ENCODE data around the gene TIAM1.
A peak's percentile ranks its signal among the peaks of the same experiment; 100 is the strongest.

Gene TIAM1

DNA sequence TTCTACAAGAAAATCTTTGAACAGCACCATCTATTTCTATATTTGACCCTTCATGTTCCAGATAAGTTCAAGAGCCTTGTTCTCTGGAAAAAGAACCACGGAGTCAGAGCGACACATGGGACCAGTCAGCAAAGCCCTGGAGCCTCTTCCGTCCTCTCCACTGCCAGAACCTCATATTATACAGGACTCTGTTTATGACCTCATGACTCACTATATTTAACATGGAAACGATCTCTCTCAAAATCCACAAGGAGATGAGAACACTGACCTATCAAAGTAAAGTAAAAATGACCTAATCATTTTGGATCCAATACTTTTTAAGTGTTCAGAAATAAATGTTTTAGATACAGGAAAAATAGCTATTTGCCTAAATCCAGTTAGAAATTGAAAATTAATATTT lies 181.2 kb downstream of the TIAM1 start:
- DNase-seq = no peak

DNA sequence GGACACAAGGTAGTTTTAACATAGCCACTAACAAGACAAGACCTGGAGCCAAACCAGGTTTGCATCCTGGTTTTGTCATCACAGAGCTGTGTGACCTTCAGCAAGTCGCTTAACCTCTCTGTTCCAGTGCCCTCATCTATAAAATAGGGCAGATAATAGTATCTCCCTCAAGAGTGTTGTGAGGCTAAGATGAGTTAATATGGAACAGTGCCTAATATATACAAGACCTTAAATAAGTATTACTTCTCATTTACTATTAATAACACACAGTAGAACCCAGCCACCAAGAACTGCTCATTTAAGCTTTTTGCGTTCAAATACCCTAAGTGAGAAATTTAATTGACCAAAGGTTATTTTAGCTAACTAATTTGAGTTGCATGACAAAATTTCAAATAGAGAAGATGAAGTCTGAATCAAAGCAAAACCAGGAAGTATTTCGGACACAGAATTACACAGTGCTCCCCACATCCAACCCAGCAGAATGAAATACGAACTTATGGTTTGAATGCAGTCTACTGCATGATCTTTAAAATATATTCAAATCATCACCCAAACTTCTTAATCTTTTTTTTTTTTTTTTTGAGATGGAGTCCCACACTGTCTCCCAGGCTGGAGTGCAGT lies 181.9 kb downstream of the TIAM1 start:
- DNase-seq = no peak

DNA sequence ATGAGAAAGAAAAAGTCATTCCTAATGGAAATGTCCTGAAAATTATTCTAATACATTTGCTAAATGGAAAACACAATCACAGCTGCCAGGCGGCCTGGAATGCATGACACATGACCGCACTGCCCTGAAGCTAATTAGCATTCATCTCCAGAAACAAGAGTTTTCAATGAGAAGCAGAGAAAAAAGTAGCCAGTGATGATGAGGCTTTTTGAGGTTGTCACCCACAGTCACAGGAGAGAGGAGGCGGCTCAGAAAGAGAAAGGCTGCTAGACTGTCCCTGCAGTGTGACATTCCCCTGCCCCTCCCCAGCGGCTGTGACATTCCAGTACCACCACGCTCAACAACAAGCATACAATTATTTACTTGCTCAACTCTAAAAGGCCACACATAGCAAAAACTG lies 182.9 kb downstream of the TIAM1 start:
- no peak for DNase-seq

DNA sequence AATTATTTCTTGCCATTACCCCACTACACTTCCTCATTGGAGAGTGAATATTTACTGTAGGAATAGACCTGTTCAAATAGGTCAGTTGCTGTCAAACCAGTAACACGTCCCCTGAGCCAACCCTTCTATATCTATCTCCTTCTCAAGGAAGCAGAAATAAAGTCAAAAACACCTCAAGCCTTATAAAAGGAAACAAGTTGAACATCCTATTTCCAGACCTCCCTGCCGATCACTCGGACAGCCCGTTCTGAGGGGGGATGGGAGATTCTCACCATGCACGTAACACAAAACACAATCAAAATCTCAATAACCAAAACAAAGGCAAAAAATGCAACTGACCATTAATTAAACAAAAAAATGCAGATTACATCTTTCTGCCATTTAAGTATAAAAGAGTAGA lies 184.3 kb downstream of the TIAM1 start:
- DNase-seq = no peak

DNA sequence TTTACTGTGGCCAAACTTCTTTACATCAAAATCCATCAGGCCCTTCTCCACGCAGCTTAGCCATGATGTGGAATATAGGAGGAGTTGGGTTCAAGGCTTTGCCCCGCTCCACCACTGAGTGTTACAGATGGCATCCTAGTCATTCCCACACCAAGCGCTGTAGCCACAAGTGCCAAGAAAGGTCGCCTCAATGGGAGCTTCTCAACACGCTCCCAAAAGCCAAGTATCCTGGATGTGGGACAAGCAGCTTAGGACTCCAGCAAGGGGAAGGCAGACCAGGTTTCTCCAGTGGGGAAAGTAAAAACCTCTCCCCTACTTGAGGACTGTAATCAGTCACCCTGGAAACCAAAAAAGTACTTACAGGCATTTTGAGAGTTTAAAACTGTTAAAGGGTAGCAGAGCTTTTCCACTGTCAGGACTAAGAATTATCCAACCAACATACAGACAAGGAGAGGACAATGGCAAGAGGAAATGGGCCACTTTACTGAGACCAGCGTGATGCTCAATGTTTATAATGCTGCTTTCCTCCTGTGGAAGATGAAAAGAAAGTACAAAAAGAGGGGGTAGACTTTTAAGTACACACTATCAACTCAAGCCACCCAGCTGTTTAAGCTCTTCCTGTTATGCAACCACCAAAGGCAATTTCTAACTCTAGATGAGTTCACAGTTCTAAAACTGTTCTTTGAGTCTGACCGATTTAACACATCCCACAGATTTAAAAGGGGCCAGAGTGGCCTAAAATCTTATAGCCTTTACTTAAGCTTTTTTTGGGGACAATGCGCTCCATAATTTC lies 185.1 kb downstream of the TIAM1 start:
- no peak for DNase-seq

DNA sequence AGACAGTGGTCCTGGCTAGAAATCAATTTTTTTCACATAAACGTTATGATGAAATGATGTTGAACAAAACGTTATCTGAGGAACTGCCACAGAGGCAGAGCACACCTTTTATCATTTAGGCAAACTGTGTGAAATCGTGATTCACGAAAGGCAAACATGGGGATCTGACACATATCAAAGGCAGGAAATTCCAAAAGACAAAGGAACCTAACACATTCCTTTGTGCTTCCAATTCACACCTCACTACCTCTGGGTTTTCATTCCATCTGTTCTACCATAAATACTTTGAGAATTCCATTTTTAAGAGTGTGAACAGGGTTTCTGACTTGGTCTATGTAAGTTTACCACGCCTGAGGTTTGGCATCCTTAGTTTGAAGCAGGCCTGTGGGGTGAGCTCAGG lies 186.3 kb downstream of the TIAM1 start:
- no peak for DNase-seq

DNA sequence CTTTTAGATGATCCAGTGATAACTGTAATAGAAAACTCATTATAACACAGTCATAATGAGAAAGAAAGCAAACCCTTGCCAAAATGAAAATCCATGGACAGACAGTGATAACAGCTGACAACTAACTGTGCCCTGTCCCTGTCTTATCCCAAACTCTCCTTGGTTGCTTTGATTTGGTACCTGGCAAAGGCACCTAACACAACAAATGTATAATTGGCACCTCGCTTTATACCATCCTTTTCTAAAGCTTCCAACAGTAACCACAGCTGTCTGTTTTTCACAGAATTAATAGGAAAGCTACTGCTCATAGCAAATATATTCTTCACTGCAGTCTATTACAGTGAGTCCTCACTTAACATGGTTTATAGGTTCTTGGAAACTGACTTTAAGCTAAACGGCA lies 187.4 kb downstream of the TIAM1 start:
- DNase-seq = no peak

DNA sequence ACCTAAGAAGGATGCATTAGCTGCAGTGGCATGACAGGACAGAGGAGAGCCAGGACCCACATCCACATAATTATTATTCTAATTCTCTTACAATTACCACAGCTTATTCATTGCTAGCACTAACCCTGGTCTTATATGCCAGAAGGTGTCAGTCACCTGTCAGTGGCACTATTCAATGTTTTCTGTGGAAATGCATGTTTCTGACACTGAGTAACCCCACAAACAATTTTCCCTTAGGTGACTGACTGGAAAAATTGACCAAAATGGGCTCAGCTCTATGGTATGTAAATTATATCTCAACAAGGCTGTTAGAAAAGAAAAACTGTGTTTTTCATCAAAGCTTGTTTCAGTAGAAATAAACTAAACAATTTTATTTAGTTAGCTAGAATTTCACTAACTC lies 187.9 kb downstream of the TIAM1 start:
- no peak for DNase-seq

DNA sequence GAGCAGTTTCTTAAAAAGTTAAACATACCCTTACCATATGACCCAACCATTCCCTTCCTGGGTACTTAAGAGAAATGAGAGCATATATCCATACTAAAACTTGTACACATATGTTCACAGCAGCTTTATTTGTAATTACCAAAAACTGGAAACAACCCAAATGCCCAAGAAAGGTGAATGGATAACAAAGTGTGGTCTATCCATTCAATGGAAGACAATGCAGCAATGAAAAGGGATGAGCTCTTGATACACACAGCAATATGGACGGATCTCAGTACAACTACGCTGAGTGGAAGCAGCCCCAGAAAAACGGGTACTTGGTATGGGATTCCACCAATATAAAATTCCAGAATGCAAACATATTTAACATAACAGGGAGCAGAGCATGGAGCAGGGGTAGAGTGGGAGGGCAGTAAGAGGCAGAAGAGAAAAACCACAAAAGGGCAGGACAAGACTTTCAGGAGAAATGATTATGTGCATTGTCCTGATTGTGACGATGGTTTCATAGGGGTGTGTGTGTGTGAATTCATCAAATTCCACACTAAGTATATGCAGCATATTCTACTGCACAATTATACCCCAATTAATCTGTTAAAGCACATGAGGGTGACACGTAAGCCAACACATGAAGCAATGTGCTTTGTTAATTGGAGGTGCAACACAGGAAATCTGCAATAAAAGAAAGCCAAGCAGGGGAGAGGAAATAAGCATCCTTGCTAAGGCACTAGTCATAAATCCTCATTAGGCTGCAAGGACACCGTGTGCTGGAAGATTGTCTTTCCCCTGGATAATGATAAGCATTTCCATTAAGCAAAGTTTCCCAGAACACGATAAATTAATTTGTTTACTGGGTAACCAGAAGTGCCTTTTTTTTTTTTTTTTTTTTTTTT lies 192.7 kb downstream of the TIAM1 start:
- DNase-seq = no peak

DNA sequence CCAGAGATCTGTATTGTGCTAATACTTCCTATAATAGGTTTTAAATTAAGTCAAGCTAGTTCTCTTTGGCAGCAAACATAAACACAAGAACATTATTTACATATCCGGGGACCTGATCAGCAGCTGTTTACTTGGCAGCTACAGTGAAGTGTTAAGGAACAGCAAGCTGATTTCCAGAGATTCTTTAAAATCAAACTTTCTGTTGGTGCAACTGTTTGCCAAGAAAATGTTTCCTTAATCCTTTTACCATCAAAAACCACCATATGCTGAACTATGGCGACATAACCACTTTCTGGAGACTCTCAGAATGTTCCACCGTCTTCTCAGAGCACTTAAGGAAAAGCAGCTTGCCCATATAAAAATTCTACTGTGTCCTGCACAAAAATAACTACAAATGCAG lies 198.8 kb downstream of the TIAM1 start:
- DNase-seq = no peak

DNA sequence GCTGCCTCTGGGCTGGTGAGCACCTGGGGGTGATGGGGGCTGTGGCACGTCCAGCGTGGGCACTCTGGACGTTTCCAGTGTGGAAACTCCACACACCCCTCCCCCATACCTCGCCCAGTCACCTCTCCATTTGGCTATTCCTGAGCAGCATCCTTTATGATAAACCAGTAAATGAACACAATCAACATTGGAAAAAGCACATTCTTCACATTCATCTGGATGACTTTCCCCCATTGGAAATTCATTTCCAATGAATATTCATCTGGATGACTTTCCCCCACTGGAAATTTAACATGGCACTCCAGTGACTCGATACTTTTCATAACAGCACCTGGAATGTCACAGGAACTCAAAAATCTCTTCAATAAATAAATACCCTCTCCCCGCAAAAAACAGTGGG lies 201.0 kb downstream of the TIAM1 start:
- no peak for DNase-seq

DNA sequence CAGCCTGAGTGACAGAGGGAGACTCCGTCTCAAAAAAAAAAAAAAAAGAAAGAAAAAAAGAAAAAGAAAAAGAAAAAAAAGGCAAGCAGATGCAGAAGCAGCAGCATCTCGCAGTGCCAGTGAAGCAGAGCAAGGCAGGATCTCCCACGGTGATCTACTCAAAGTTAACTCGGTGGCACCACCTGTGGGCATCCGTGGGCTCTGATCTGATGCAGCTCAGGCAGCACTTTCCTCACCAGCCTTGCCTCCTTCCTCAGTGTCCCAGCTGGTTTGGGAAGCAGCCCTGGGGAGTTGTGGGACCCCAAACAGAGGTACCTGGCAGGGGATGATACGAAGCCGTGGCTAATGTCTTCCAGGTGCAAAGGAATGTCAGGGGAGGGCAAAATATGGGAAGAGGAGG lies 201.5 kb downstream of the TIAM1 start:
- no peak for DNase-seq

DNA sequence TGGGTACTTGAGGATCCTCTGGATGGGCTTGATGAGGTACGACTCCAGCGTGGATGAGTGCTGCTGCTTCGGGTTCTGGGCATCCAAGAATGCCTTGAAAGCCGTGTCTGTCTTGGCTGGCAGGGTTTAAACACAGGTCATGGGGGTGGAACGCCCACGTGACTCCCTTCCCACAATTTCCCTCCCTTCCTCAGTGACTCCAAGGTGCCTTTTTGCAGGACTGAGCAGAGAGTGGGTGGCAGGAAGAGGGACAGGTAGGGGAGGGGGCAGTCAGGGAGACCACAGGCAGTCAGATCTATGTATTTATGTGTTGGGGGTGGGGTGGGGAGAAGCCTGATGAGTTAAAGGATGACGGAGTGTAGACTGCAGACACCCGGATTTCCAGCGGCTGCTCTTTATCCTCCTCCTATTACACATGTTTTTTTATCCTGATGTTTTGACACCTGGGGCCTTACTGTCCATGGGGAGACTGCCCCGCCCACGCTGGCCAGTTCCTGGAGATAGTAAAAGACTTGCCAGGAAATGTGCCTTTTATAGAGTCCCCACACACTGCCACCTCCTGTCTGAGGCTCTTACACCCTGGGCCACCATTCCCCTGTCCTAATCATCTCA lies 202.6 kb downstream of the TIAM1 start:
- DNase-seq = no peak

DNA sequence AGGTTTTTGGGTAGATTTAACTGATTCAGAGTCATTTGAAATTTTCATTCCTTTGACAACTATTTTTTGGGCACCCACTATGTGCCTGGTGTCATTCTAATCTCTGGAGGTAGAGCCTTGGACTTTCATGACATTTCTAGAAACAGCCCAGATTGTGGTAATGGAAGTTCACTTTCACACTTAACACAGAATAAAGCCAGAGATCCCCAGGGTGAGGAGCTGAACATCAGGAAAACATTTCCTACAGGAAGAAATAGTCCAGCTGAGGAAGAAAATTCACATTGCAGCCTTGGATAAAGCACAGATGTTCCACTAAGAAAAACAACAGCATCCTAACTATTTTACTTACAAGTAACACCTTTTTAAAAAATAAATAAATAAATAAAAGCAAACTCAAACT lies 203.4 kb downstream of the TIAM1 start:
- no peak for DNase-seq

DNA sequence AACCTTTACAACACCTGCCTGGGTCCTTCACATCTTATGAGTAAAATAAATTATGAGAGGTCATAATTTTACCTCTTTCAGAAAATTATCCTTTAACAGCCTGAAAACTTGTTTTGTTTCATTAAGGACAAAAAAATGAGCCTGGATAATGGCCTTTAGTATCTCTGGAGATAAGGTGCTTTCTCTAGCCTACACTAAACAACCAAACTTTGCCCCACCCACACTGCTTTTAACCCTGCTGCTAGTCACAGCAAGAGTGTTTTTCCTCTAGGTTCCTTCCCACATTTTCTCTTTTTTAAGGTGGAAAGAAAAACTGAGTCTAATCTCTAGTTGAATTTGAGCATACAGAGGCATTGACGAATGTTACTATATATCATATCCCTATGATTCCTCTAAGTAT lies 204.0 kb downstream of the TIAM1 start:
- DNase-seq = no peak

DNA sequence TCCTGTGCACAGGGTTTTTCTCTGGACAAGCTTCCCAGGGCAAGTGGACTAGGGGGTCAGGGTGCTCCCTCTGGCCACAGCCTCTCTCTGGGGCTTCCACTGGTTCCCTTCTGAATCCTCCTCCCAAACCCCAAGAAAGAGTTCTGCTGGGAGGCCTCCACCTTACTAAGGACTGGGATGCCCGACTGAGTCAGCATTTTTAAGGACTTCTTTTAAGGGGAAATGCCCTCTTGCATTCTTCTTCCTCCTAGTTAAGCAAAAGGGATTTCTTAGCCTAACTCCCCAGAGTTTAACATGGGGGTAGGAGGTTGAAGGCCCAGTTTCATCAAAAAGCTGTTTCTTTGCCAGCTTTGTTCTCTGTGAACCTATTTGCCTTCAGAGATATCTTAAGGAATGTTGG lies 206.1 kb downstream of the TIAM1 start:
- no peak for DNase-seq

DNA sequence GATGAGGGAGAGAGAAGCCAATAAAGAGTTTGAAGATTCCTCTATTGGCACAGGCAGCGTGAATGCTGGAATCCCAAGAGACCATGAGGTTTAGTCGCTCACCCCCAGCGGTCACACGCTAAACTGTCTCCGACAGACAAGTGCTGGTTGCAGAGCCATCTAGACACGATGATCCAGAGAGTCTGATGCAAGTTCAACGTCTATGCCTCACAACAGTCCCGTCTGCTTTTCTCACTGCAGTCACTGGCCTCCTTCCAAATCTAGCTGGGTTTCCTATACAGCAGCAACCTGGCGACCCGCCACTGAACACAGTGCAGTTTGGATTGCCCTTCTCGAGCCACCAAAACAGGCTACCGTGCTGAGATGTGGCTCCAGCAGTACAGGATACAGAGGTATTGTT lies 207.2 kb downstream of the TIAM1 start:
- DNase-seq = no peak

DNA sequence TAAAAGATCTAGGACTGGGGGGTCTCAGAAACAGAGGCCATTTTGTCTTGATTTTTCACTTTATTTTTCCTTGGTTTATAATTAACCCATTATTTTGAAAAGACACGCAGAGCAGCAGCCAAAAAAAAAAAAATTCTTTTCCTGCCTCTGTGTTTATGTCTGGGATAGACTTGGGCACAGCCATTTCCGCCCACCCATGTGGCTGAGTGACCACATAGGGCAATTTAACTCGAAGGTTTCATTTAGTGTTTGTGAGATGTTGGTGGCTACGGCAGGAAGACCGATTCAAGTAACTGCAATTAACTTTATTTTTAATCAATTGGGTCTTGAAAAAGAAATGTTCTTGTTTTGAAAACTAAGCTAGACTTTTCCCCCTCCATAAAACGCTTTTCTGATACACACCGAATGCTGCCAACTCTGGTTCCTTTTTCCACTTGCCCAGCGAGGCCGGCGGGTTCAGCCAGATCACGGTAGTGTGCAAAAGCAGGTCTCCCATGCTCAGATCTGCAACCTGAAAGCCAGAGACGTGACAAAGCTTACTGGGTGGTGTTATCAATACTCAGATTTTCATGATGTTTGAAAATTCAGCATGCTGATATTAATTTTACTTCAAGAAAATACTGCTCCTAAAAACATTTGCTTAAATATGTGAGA lies 208.4 kb downstream of the TIAM1 start:
- no peak for DNase-seq

DNA sequence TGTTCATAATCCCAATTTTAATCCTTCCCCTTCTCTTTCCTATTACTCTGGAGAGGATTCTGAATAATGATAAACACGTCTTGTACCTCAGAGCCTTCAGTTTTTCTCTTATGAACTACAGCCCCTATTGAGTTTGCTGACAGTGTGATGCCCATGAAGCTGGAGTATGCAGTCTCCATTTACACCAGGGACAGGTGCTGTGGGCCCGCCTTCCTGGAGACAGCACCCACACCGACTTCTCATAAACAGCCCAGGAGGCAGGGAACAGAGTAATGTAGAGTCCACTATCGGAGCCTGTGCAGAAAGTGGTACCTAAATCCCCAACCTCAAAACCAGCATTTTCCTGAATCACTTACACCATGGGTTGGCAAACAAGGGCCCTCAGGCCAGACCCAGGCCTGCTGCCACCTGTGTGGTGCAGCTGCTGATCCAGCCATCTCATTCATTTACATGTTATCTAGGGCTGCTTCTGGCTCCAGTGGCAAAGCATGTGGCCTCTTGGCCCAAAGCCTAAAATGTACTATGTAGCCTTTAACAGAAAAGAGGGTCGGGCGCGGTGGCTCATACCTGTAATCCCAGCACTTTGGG lies 210.7 kb downstream of the TIAM1 start:
- no peak for DNase-seq

DNA sequence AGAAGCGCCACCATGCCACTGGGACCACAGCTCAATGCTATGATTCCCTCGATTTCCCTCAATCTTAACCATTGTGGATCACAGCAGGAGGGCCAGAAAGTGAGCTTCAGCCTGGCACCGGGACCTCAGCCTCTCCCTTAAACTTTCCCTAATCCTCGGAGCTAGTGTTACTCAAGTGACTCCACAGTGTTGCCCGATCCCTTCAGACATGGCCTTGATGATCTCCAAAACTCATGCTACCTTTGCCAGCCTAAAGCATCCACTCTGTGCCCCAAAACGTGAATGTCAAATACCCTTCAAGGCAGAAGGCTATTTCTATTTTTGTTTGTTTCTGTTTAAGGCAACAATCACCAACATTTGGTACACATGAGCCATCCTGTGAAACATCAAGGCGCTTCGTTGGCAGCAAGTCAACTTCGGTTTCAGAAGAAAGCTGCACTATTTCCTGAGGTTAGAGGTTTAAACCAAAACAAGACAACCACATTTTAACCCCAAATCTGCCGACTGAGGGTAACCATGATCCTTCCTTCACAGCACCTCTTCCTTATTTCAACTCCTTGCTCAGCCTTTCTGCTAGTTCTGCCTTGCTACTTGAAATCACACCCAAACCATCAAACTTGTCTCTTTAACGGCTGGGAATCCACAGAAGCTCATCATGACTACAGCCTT lies 211.4 kb downstream of the TIAM1 start:
- peak; percentile 55 for DNase-seq

DNA sequence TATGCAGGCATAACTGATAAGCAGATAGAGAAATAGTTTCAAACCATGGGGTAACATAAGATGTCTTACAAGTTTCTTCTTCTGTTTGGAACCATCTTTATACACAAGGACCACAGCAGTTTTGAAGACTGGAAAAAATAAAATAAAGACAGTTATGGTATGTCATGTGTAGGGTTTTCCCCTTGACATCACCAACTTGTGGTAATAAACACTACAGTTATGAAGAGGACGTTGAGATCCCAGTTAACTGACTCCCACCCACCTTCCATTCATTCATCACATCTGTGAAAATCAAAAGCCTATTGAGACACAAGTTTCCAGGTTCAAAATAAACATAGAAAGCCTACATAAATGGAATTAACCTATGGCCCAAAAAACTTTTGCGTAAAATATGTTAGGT lies 213.2 kb downstream of the TIAM1 start:
- no peak for DNase-seq

DNA sequence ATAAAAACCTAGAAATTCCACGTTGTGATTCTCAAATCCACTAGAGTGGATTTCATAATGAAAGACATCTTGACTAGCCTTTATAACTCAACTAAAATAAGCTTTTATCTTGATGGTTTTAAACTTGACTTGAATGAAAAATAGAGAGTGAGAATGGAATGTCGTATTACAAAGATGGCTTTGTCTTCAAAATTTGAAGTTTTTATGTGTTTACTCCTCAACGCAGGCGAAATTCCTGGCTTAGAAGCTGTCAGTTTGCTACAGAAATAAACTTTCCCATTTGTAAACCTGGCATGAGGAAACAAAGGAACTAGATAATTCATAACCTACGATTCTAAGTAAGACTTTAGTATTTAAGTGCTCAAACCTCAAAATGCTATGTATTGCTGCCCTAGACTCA lies 215.8 kb downstream of the TIAM1 start:
- no peak for DNase-seq
